Vagina (tissue), 2 donors: ENCODE results near the gene PRIMA1.

Experiments used
- CTCF ChIP-seq, 3 experiments: fragments of 450-650 bp in 2 of 3; fragments of 200-600 bp in 1 of 3; sonication (generic) in 1 of 3; IDR thresholded peaks; one replicate each; pipeline ENCODE4 v1.5.1; 2017 to 2019; ENCODE audit warnings: antibody characterized with exemption in 3 of 3, mild to moderate bottlenecking in 2 of 3, moderate library complexity in 2 of 3
- POLR2AphosphoS5 ChIP-seq, 2 donors: sonication (generic); formaldehyde crosslinking; IDR thresholded peaks; one replicate each; pipeline ENCODE4 v1.9.0; 2017; ENCODE audit warnings: antibody characterized with exemption in 2 of 2, mild to moderate bottlenecking in 2 of 2, low read depth in 1 of 2; ENCODE audit not compliant: insufficient read depth in 1 of 2

- TF ChIP-seq CTCF (IDR thresholded peaks at IDR 0.05) (no peak), POLR2AphosphoS5 (IDR thresholded peaks at IDR 0.05; ENCODE audit: insufficient read depth in 1 of 2, low read depth in 1 of 2) (no peak)
Observed at GRCh38 chr14:93729993-93730392, 58.3 kb downstream of the PRIMA1 start.
